Left lung (tissue), 10 donors: Measurements from ENCODE around the gene ZSWIM6. TPM values are rescaled to one million over a fixed set of nuclear protein-coding genes. Genes with fewer than 3 reads are reported as not detected.

Source experiments
- ATAC-seq: fragments of 200-7000 bp; cut with Tn5 transposase; one replicate; pipeline ENCODE4 v1.9.1; 2020; ENCODE audit warnings: moderate library complexity
- DNase-seq, 4 donors: peaks; one replicate each; pipeline ENCODE4 v3.0.0-alpha.2; 2013 to 2020
- H3K27ac ChIP-seq, 2 donors: fragments of 200-600 bp; sonication (generic) in 1 of 2; one replicate each; pipeline versions ENCODE4 v1.5.0 to v1.8.0; 2020 to 2021
- H3K27me3 ChIP-seq, 2 donors: fragments of 200-600 bp; sonication (generic) in 1 of 2; one replicate each; pipeline versions ENCODE4 v1.5.0 to v1.8.0; 2020 to 2021
- H3K36me3 ChIP-seq, 2 donors: fragments of 200-600 bp; sonication (generic) in 1 of 2; one replicate each; pipeline versions ENCODE4 v1.5.0 to v1.8.0; 2020 to 2021
- H3K4me1 ChIP-seq, 2 donors: fragments of 200-600 bp; one replicate each; pipeline ENCODE4 v1.8.0; 2021
- H3K4me3 ChIP-seq, 2 donors: fragments of 200-600 bp; sonication (generic) in 1 of 2; one replicate each; pipeline versions ENCODE4 v1.5.0 to v1.8.0; 2020 to 2021; ENCODE audit warnings: mild to moderate bottlenecking in 1 of 2
- H3K9me3 ChIP-seq, 2 donors: fragments of 200-600 bp; sonication (generic) in 1 of 2; one replicate each; pipeline versions ENCODE4 v1.5.0 to v1.8.0; 2020 to 2021
- CTCF ChIP-seq, 2 donors: fragments of 200-600 bp; sonication (generic) in 1 of 2; IDR thresholded peaks; one replicate each; pipeline versions ENCODE4 v1.5.0 to v1.8.0; 2021; ENCODE audit warnings: antibody characterized with exemption in 2 of 2
- intact Hi-C, 2 donors: fragments of 100-400 bp; cut with DNase I; formaldehyde crosslinking; loops; one replicate each; pipeline versions ENCODE4 v1.11.2 to v1.14.2; 2022
- polyA plus RNA-seq, 6 donors: library from polyadenylated mRNA; unstranded; fragments of 120-200 nt; gene quantifications; one replicate each; pipeline ENCODE4 v1.2.1, GENCODE V29; 2013; ENCODE audit not compliant: insufficient read length in 6 of 6
- total RNA-seq, 2 donors: library from RNA; stranded (reverse); fragmentation: NEBNext Ultra II Directional; extraction: Animal tissue kit (Norgen Biotek cat#: 25700); gene quantifications; one replicate each; pipeline ENCODE4 v1.2.1, GENCODE V29; 2021
- donor health status: DM: no; HTN: yes; CAD: no.
- donor health status: DM: no; HTN: no; CAD: no.

The ZSWIM6 gene
- total and polyA plus RNA-seq, 8 donors = 17.5 to 24.4 (median 22.3) TPM

- Histone ChIP-seq H3K9me3 (no peaks in the 10 kb centered on the region), H3K27ac (no peak overlapping the region), H3K4me3 (no peak overlapping the region), H3K36me3 (no peaks in the 10 kb centered on the region), H3K4me1 (peaks cover 0 to 78% of the 10 kb centered on the region in 2 donors), H3K27me3 (no peaks in the 10 kb centered on the region)
- ATAC-seq (peak; percentile 40), DNase-seq (no peak)
- no peak for TF ChIP-seq CTCF (IDR thresholded peaks at IDR 0.05)
- intact Hi-C loops = no loop called here
Observed at GRCh38 chr5:61342071-61342501, 10.0 kb downstream of the ZSWIM6 start.

GRCh38 chr5:61344187-61344944 is 12.3 kb downstream of the ZSWIM6 start:
- Histone ChIP-seq H3K27ac (no peak overlapping the region), H3K9me3 (no peaks in the 10 kb centered on the region)

GRCh38 chr5:61346511-61346910 is 14.5 kb downstream of the ZSWIM6 start:
- H3K4me1 ChIP-seq = peaks cover 0 to 80% of the 10 kb centered on the region in 2 donors
- TF ChIP-seq CTCF (IDR thresholded peaks at IDR 0.05) = no peak

More at GRCh38 chr5:61344187-61344944, 12.3 kb downstream of the ZSWIM6 start:
- H3K27me3 ChIP-seq = no peaks in the 10 kb centered on the region
- peaks cover 0 to 91% of the 10 kb centered on the region in 2 donors for H3K4me1 ChIP-seq
- H3K4me3 ChIP-seq = no peak overlapping the region
- DNase-seq (peak in 2 of 4 donors; percentile 56 to 60), ATAC-seq (no peak)
- no peak for TF ChIP-seq CTCF (IDR thresholded peaks at IDR 0.05)
- intact Hi-C loops = no loop called here
- no peaks in the 10 kb centered on the region for H3K36me3 ChIP-seq

GRCh38 chr5:61347080-61347479 is 15.0 kb downstream of the ZSWIM6 start:
- Histone ChIP-seq H3K36me3 (no peaks in the 10 kb centered on the region), H3K27ac (no peak overlapping the region), H3K4me1 (peaks cover 0 to 75% of the 10 kb centered on the region in 2 donors), H3K4me3 (no peak overlapping the region), H3K9me3 (no peaks in the 10 kb centered on the region), H3K27me3 (no peaks in the 10 kb centered on the region)
- no peak for DNase-seq
- ATAC-seq = no peak
- no peak for TF ChIP-seq CTCF (IDR thresholded peaks at IDR 0.05)
- intact Hi-C loops = no loop called here

More at GRCh38 chr5:61346511-61346910, 14.5 kb downstream of the ZSWIM6 start:
- H3K4me3 ChIP-seq = no peak overlapping the region
- no peaks in the 10 kb centered on the region for H3K27me3 ChIP-seq
- H3K9me3 ChIP-seq = no peaks in the 10 kb centered on the region
- no peak for ATAC-seq
- H3K36me3 ChIP-seq = no peaks in the 10 kb centered on the region
- DNase-seq = no peak
- no peak overlapping the region for H3K27ac ChIP-seq
- intact Hi-C loops = no loop called here

- no peaks in the 10 kb centered on the region for H3K27me3 ChIP-seq
- TF ChIP-seq CTCF (IDR thresholded peaks at IDR 0.05) = no peak
- no peak for ATAC-seq
- no peaks in the 10 kb centered on the region for H3K36me3 ChIP-seq
- no peaks in the 10 kb centered on the region for H3K9me3 ChIP-seq
- intact Hi-C loops = no loop called here
- no peak for DNase-seq
- no peak overlapping the region for H3K27ac ChIP-seq
- peaks cover 0 to 62% of the 10 kb centered on the region in 2 donors for H3K4me1 ChIP-seq
- H3K4me3 ChIP-seq = no peak overlapping the region
Observed at GRCh38 chr5:61348447-61348846, 16.4 kb downstream of the ZSWIM6 start.
